Stimulated activated CD4-positive, alpha-beta T cell treated with anti-CD3 and anti-CD28 coated beads, Interleukin-15, amount 100 ng/mL, for 1 hour (primary cell): ENCODE results near the gene VPS45.

Experiments used
- DNase-seq, 2 donors: peaks; one replicate each; pipeline ENCODE4 v3.0.0-alpha.2; 2020; ENCODE audit warnings: low read depth in 1 of 2, low spot score in 1 of 2

VPS45 gene

GRCh38 chr1:150069923-150070322 is 2.3 kb downstream of the VPS45 start:
- DNase-seq = no peak

GRCh38 chr1:150072959-150073358 is 5.4 kb downstream of the VPS45 start:
- DNase-seq = no peak

GRCh38 chr1:150073516-150073915 is 5.9 kb downstream of the VPS45 start:
- DNase-seq = no peak

- no peak for DNase-seq
Measured at GRCh38 chr1:150076066-150076465, 8.5 kb downstream of the VPS45 start.

- no peak for DNase-seq
Measured at GRCh38 chr1:150076985-150077384, 9.4 kb downstream of the VPS45 start.

GRCh38 chr1:150080784-150081183 is 13.2 kb downstream of the VPS45 start:
- no peak for DNase-seq

GRCh38 chr1:150082494-150082893 is 14.9 kb downstream of the VPS45 start:
- no peak for DNase-seq

- DNase-seq = no peak
Measured at GRCh38 chr1:150083907-150084306, 16.3 kb downstream of the VPS45 start.

GRCh38 chr1:150085406-150085805 is 17.8 kb downstream of the VPS45 start:
- no peak for DNase-seq

GRCh38 chr1:150087415-150087814 is 19.8 kb downstream of the VPS45 start:
- DNase-seq = no peak

- no peak for DNase-seq
Measured at GRCh38 chr1:150089846-150090520, 22.4 kb downstream of the VPS45 start.

- no peak for DNase-seq
Measured at GRCh38 chr1:150092180-150092791, 24.7 kb downstream of the VPS45 start.

GRCh38 chr1:150093805-150094204 is 26.2 kb downstream of the VPS45 start:
- no peak for DNase-seq

- DNase-seq = no peak
Measured at GRCh38 chr1:150094734-150095265, 27.2 kb downstream of the VPS45 start.

GRCh38 chr1:150102986-150103385 is 35.4 kb downstream of the VPS45 start:
- DNase-seq = no peak

GRCh38 chr1:150106341-150106740 is 38.8 kb downstream of the VPS45 start:
- no peak for DNase-seq

GRCh38 chr1:150109586-150109985 is 42.0 kb downstream of the VPS45 start:
- DNase-seq = no peak

GRCh38 chr1:150110116-150110515 is 42.5 kb downstream of the VPS45 start:
- DNase-seq = no peak

GRCh38 chr1:150111670-150112069 is 44.1 kb downstream of the VPS45 start:
- no peak for DNase-seq

GRCh38 chr1:150115121-150115520 is 47.5 kb downstream of the VPS45 start:
- DNase-seq = no peak

GRCh38 chr1:150118716-150119115 is 51.1 kb downstream of the VPS45 start:
- DNase-seq = no peak

GRCh38 chr1:150121236-150121862 is 53.8 kb downstream of the VPS45 start:
- no peak for DNase-seq
